HUES48 (cell line): Measurements from ENCODE around the gene CFLAR.

Source experiments
- H3K27ac ChIP-seq: one replicate; pipeline ENCODE4 v1.7.0; 2013; ENCODE audit warnings: low read depth, low read length, inconsistent platforms
- H3K27me3 ChIP-seq: 2 replicates; pipeline ENCODE4 v1.6.1; 2013; ENCODE audit warnings: mild to moderate bottlenecking, low read length; ENCODE audit not compliant: control insufficient read depth, insufficient read depth
- H3K36me3 ChIP-seq: 2 replicates; pipeline ENCODE4 v1.6.1; 2013; ENCODE audit warnings: low read length; ENCODE audit not compliant: control insufficient read depth, insufficient read depth
- H3K4me1 ChIP-seq: 2 replicates; pipeline ENCODE4 v1.6.1; 2013; ENCODE audit warnings: mild to moderate bottlenecking, low read length; ENCODE audit not compliant: control insufficient read depth, insufficient read depth
- H3K4me3 ChIP-seq: 2 replicates; pipeline ENCODE4 v1.5.1; 2013; ENCODE audit warnings: mild to moderate bottlenecking, low read depth, low read length
- H3K9ac ChIP-seq: 2 replicates; pipeline ENCODE4 v1.6.1; 2013; ENCODE audit warnings: mild to moderate bottlenecking, low read depth, low read length, moderate library complexity
- H3K9me3 ChIP-seq: 2 replicates; pipeline ENCODE4 v1.6.1; 2013; ENCODE audit warnings: low read length; ENCODE audit not compliant: control insufficient read depth, insufficient read depth

Gene CFLAR

DNA sequence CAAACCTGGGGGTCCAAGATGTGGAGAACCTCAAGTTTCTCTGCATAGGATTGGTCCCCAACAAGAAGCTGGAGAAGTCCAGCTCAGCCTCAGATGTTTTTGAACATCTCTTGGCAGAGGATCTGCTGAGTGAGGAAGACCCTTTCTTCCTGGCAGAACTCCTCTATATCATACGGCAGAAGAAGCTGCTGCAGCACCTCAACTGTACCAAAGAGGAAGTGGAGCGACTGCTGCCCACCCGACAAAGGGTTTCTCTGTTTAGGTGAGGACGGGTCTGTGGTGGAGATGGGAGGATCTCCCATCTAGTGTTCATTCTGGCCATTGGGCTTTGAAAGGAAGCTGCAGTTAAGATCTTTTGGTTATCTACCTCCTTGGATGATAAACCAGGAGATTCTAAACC, 69.9 kb downstream of the CFLAR start:
- Histone ChIP-seq H3K9ac (no peak overlapping the region), H3K4me1 (peaks cover 7% of the 10 kb centered on the region), H3K36me3 (no peaks in the 10 kb centered on the region), H3K9me3 (no peaks in the 10 kb centered on the region), H3K27me3 (no peaks in the 10 kb centered on the region), H3K27ac (no peak overlapping the region), H3K4me3 (no peak overlapping the region)

GRCh38 chr2:201186982-201187381, 71.0 kb downstream of the CFLAR start:
- Histone ChIP-seq H3K27me3 (no peaks in the 10 kb centered on the region), H3K9ac (no peak overlapping the region), H3K27ac (no peak overlapping the region), H3K36me3 (no peaks in the 10 kb centered on the region), H3K9me3 (no peaks in the 10 kb centered on the region), H3K4me1 (peaks cover 7% of the 10 kb centered on the region), H3K4me3 (no peak overlapping the region)

- Histone ChIP-seq H3K9ac (no peak overlapping the region), H3K27ac (no peak overlapping the region), H3K36me3 (no peaks in the 10 kb centered on the region), H3K4me1 (peaks cover 2% of the 10 kb centered on the region), H3K9me3 (no peaks in the 10 kb centered on the region), H3K4me3 (no peak overlapping the region), H3K27me3 (no peaks in the 10 kb centered on the region)
Measured at GRCh38 chr2:201188449-201188848, 72.5 kb downstream of the CFLAR start.

DNA sequence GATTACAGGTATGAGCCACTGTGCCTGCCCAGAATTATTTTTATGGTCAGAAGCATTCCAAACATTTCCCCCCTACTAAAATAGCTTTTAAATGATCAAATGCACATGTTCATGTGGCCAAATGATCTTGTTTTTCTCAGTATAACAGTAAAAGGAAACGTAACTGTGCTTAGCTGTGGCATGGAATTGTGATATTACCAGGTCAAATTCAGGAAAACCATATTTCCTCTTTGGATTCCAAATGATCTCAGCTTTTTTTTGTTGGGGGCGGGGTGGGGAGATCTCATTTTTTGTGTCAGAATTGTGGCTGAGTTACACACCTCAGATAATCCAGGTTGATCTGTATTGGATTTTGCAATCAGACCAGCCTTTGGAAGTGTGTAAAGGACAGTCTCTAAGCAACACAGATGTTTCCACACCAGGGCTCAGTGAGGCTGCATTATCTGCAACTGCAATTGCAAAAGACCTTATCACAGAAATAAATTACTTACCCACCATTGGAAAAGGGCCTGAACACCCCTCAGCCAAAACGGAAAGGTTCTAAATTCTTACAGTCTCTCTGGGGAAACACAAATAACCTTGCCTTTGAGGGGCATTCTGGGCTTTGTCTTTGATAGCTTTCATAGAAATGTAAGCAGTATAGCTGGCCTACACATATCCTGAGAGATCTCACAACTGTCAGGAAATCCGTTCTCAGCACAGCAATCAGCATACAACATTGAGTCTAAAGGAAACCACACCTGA, 75.3 kb downstream of the CFLAR start:
- Histone ChIP-seq H3K27ac (no peak overlapping the region), H3K4me3 (no peak overlapping the region), H3K36me3 (no peaks in the 10 kb centered on the region), H3K27me3 (no peaks in the 10 kb centered on the region), H3K9me3 (no peaks in the 10 kb centered on the region), H3K4me1 (no peaks in the 10 kb centered on the region), H3K9ac (no peak overlapping the region)

- H3K9me3 ChIP-seq = no peaks in the 10 kb centered on the region
- no peaks in the 10 kb centered on the region for H3K27me3 ChIP-seq
- H3K4me1 ChIP-seq = no peaks in the 10 kb centered on the region
Measured at GRCh38 chr2:201194097-201194496, 78.1 kb downstream of the CFLAR start.

GRCh38 chr2:201195331-201195730, 79.4 kb downstream of the CFLAR start:
- H3K4me1 ChIP-seq = 0 out of 2 replicates have a peak, but pooled peaks cover 4% of the 10 kb centered on the region
- no peaks in the 10 kb centered on the region for H3K9me3 ChIP-seq
- H3K4me3 ChIP-seq = no peak overlapping the region
- no peaks in the 10 kb centered on the region; the same call in 1 of the 2 replicates for H3K36me3 ChIP-seq
- H3K27me3 ChIP-seq = no peaks in the 10 kb centered on the region
- no peak overlapping the region for H3K9ac ChIP-seq
- H3K27ac ChIP-seq = no peak overlapping the region

More at GRCh38 chr2:201194097-201194496, 78.1 kb downstream of the CFLAR start:
- Histone ChIP-seq H3K9ac (no peak overlapping the region), H3K4me3 (no peak overlapping the region), H3K27ac (no peak overlapping the region), H3K36me3 (no peaks in the 10 kb centered on the region; the same call in 1 of the 2 replicates)

DNA sequence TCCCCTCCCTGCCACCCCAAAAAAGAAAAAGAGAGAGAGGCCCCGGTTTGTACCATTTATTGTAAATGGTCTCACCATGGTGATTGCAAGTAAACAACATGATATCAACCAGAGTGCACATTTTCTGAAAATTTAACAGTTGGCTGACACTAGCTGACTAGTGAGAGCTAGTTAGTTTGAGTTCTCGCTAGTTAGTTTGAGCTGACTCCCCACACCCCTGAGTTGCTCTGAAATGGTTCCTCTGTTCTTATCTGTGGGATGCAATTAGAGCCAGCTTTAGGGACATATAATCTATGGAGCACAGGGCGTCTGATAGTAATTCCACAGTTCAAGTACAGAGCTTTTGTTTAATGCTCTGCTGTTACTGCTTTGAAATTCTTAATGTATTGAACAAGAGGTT, 80.0 kb downstream of the CFLAR start:
- Histone ChIP-seq H3K27me3 (no peaks in the 10 kb centered on the region), H3K4me3 (no peak overlapping the region), H3K27ac (no peak overlapping the region), H3K4me1 (0 out of 2 replicates have a peak, but pooled peaks cover 7% of the 10 kb centered on the region), H3K9me3 (no peaks in the 10 kb centered on the region), H3K9ac (no peak overlapping the region), H3K36me3 (no peaks in the 10 kb centered on the region; the same call in 1 of the 2 replicates)

DNA sequence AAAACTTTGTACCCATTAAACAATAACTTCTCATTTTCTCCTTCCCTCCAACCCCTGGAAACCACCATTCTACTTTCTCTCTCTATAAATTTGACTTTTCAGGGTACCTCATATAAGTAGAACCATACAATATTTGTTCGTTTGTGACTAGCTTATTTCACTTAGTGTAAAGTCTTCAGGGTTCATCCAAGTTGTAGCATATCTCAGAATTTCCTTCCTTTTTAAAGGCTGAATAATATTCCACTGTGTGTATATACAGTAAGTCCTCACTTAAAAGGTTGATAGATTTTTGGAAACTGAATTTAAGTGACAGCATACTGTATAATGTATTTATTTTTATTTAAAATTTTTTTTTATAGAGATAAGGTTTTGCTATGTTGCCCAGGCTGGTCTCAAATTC, 80.8 kb downstream of the CFLAR start:
- H3K4me3 ChIP-seq = no peak overlapping the region
- H3K27me3 ChIP-seq = no peaks in the 10 kb centered on the region
- 0 out of 2 replicates have a peak, but pooled peaks cover 7% of the 10 kb centered on the region for H3K4me1 ChIP-seq
- H3K9me3 ChIP-seq = no peaks in the 10 kb centered on the region
- no peak overlapping the region for H3K9ac ChIP-seq
- H3K36me3 ChIP-seq = no peaks in the 10 kb centered on the region; the same call in 1 of the 2 replicates
- H3K27ac ChIP-seq = no peak overlapping the region

GRCh38 chr2:201197781-201198180, 81.8 kb downstream of the CFLAR start:
- Histone ChIP-seq H3K4me1 (0 out of 2 replicates have a peak, but pooled peaks cover 7% of the 10 kb centered on the region), H3K27me3 (no peaks in the 10 kb centered on the region), H3K27ac (no peak overlapping the region), H3K9ac (no peak overlapping the region), H3K36me3 (no peaks in the 10 kb centered on the region; the same call in 1 of the 2 replicates), H3K9me3 (no peaks in the 10 kb centered on the region), H3K4me3 (no peak overlapping the region)

GRCh38 chr2:201199847-201200246, 83.9 kb downstream of the CFLAR start:
- no peak overlapping the region for H3K27ac ChIP-seq
- no peak overlapping the region for H3K9ac ChIP-seq
- no peaks in the 10 kb centered on the region; the same call in 1 of the 2 replicates for H3K36me3 ChIP-seq
- no peak overlapping the region for H3K4me3 ChIP-seq
- H3K9me3 ChIP-seq = no peaks in the 10 kb centered on the region
- H3K4me1 ChIP-seq = 0 out of 2 replicates have a peak, but pooled peaks cover 7% of the 10 kb centered on the region
- H3K27me3 ChIP-seq = no peaks in the 10 kb centered on the region

- Histone ChIP-seq H3K27ac (no peak overlapping the region), H3K27me3 (no peaks in the 10 kb centered on the region), H3K36me3 (no peaks in the 10 kb centered on the region; the same call in 1 of the 2 replicates), H3K9ac (no peak overlapping the region), H3K4me1 (0 out of 2 replicates have a peak, but pooled peaks cover 7% of the 10 kb centered on the region), H3K4me3 (no peak overlapping the region), H3K9me3 (no peaks in the 10 kb centered on the region)
Measured at GRCh38 chr2:201200345-201200744, 84.4 kb downstream of the CFLAR start.
